Endothelial cell of umbilical vein (primary cell): ENCODE results near the gene DPP3. TPM values are rescaled to one million over a fixed set of nuclear protein-coding genes. Genes with fewer than 3 reads are reported as not detected.

Experiments used
- BruUV-seq: library from RNA; stranded (reverse); fragments of 400-500 nt; replicated peaks from 2 replicates; lab custom pipeline; 2021; lab: Mats Ljungman, UMichigan
- CTCF ChIA-PET: fragments of 300-600, 350-600 bp; sonication (Branson Sonifier 250); formaldehyde crosslinking; loops from one replicate; lab custom pipeline; 2021; ENCODE audit warnings: antibody characterized with exemption, inconsistent platforms; lab: Charles Lee
- POLR2A ChIA-PET: fragments of 300-600, 350-600 bp; sonication (Branson Sonifier 250); formaldehyde crosslinking; loops from one replicate; lab custom pipeline; 2021; ENCODE audit warnings: antibody characterized with exemption, inconsistent platforms; lab: Charles Lee
- DNase-seq: peaks from one replicate; pipeline ENCODE4 v3.0.0-alpha.2; 2011; ENCODE audit warnings: low read depth, low spot score
- FAIRE-seq: peaks from 2 replicates; lab custom pipeline; 2011; peaks lifted over from hg19 to GRCh38; lab: Jason Lieb, UNC
- H2AFZ ChIP-seq: 2 replicates; pipeline ENCODE4 v1.6.0; 2012; ENCODE audit warnings: low read depth, low read length, control low read depth, inconsistent platforms
- H3K27ac ChIP-seq: 2 replicates; pipeline ENCODE4 v1.5.1; 2011; ENCODE audit warnings: low read depth, mild to moderate bottlenecking, control low read depth, low read length, moderate library complexity; ENCODE audit not compliant: insufficient read depth
- H3K27me3 ChIP-seq, 2 experiments: 2 replicates each; pipeline versions ENCODE4 v1.6.0 to v1.6.1; 2011; ENCODE audit warnings: low read length in 2 of 2, mixed read lengths in 1 of 2; ENCODE audit not compliant: control insufficient read depth in 2 of 2, insufficient read depth in 2 of 2
- H3K36me3 ChIP-seq, 2 experiments: 2 replicates in 1 of 2; 3 replicates in 1 of 2; pipeline ENCODE4 v1.5.1; 2011; ENCODE audit warnings: low read length in 2 of 2, mild to moderate bottlenecking in 1 of 2, moderate library complexity in 1 of 2; ENCODE audit not compliant: control insufficient read depth in 2 of 2, insufficient read depth in 2 of 2; ENCODE audit errors: extremely low read depth in 1 of 2
- H3K4me1 ChIP-seq: 3 replicates; pipeline ENCODE4 v1.5.1; 2011; ENCODE audit warnings: mild to moderate bottlenecking, low read length; ENCODE audit not compliant: control insufficient read depth, insufficient read depth; ENCODE audit errors: extremely low read depth
- H3K4me2 ChIP-seq: 2 replicates; pipeline ENCODE4 v1.6.1; 2011; ENCODE audit warnings: low read length, control low read depth, mixed read lengths; ENCODE audit not compliant: insufficient read depth
- H3K4me3 ChIP-seq, 3 experiments: fragments of 200-600 bp in 1 of 3; sonication (generic), shearing (Covaris generic) in 1 of 3; replicated peaks in 1 of 3; 2 replicates each; pipeline ENCODE4 v1.5.1; 2011 to 2016; ENCODE audit warnings: control low read depth in 3 of 3, low read length in 3 of 3, mild to moderate bottlenecking in 2 of 3, inconsistent platforms in 1 of 3, low read depth in 1 of 3, moderate library complexity in 1 of 3; ENCODE audit not compliant: insufficient read depth in 1 of 3
- H3K79me2 ChIP-seq: 2 replicates; pipeline ENCODE4 v1.6.0; 2012; ENCODE audit warnings: low read length, inconsistent platforms; ENCODE audit not compliant: control insufficient read depth, insufficient read depth
- H3K9ac ChIP-seq: replicated peaks from 2 replicates; pipeline ENCODE3; 2011; ENCODE audit warnings: low read length, control low read depth; ENCODE audit not compliant: insufficient read depth; ENCODE audit errors: extremely low read depth
- H3K9me1 ChIP-seq: replicated peaks from 3 replicates; pipeline ENCODE4 v1.6.0; 2011; ENCODE audit warnings: mild to moderate bottlenecking, low read length; ENCODE audit not compliant: control insufficient read depth, insufficient read depth; ENCODE audit errors: extremely low read depth
- H3K9me3 ChIP-seq: replicated peaks from 2 replicates; pipeline ENCODE4 v1.5.1; 2012; ENCODE audit warnings: low read length, inconsistent platforms; ENCODE audit not compliant: control insufficient read depth, insufficient read depth
- H4K20me1 ChIP-seq: replicated peaks from 2 replicates; pipeline ENCODE3; 2011; ENCODE audit warnings: mild to moderate bottlenecking, low read length; ENCODE audit not compliant: control insufficient read depth, insufficient read depth; ENCODE audit errors: extremely low read depth
- CTCF ChIP-seq, 2 donors: IDR thresholded peaks; 1 replicate in 1 of 2; 2 replicates in 1 of 2; pipeline ENCODE4 v1.5.1; 2011; ENCODE audit warnings: low read length in 2 of 2, mild to moderate bottlenecking in 2 of 2, moderate library complexity in 2 of 2, control low read depth in 1 of 2, inconsistent platforms in 1 of 2, low read depth in 1 of 2; ENCODE audit not compliant: insufficient read depth in 1 of 2; ENCODE audit errors: extremely low read depth in 1 of 2
- EZH2 ChIP-seq: IDR thresholded peaks from 2 replicates; pipeline ENCODE4 v1.6.1; 2012; ENCODE audit warnings: borderline replicate concordance, low read depth, mild to moderate bottlenecking, moderate library complexity, low read length, inconsistent platforms; ENCODE audit not compliant: severe bottlenecking
- FOS ChIP-seq: IDR thresholded peaks from 2 replicates; pipeline ENCODE4 v1.6.1; 2011; ENCODE audit warnings: mild to moderate bottlenecking, low read length, moderate library complexity, borderline replicate concordance; ENCODE audit not compliant: insufficient read depth
- GATA2 ChIP-seq: IDR thresholded peaks from 2 replicates; pipeline ENCODE4 v1.7.0; 2011; ENCODE audit warnings: low read depth, mild to moderate bottlenecking, moderate library complexity, mixed read lengths, low read length; ENCODE audit not compliant: insufficient read length, insufficient read depth
- JUN ChIP-seq: IDR thresholded peaks from 2 replicates; pipeline ENCODE4 v1.6.1; 2011; ENCODE audit warnings: borderline replicate concordance, low read depth; ENCODE audit not compliant: insufficient read length, insufficient read depth
- MYC ChIP-seq: IDR thresholded peaks from one replicate; pipeline ENCODE4 v1.6.1; 2011; ENCODE audit warnings: mild to moderate bottlenecking, low read depth, low read length
- POLR2A ChIP-seq: IDR thresholded peaks from 2 replicates; pipeline ENCODE4 v1.6.1; 2012; ENCODE audit warnings: low read depth, mild to moderate bottlenecking, control low read depth, low read length
- POLR2AphosphoS5 ChIP-seq: IDR thresholded peaks from 2 replicates; pipeline ENCODE4 v1.6.1; 2012; ENCODE audit warnings: low read depth, mild to moderate bottlenecking, control low read depth, low read length, moderate library complexity; ENCODE audit not compliant: insufficient read depth
- dilution Hi-C: fragments of 300-500 bp; cut with MboI; formaldehyde crosslinking; loops from one replicate; pipeline ENCODE4 v1.15.0; 2019; ENCODE audit warnings: low sequenced_read_pairs; ENCODE audit not compliant: extremely low pct_ligation_motif_present
- intact Hi-C: fragments of 100-400 bp; cut with micrococcal nuclease; formaldehyde crosslinking; loops from one replicate; pipeline ENCODE4 v1.10.0; 2022
- polyA plus RNA-seq, 4 experiments: library from polyadenylated mRNA; depleted of rRNA in 3 of 4; stranded (reverse) in 3 of 4; unstranded in 1 of 4; fragments of >200 nt; gene quantifications; 2 replicates each; pipeline versions ENCODE4 v1.2.1 to v1.2.3, GENCODE V29; 2011 to 2012; ENCODE audit warnings: missing spikeins in 1 of 4
- total RNA-seq: library from RNA; stranded (reverse); gene quantifications from 2 replicates; pipeline ENCODE4 v1.2.3, GENCODE V29; 2021
- TF ChIP-seq, protein P1 (sequence below): IDR thresholded peaks from 2 replicates; pipeline ENCODE4 v1.6.1; 2011; ENCODE audit not compliant: insufficient read depth, insufficient read length

The DPP3 gene
- total and polyA plus RNA-seq, 2 donors (not counting 3 experiments of a cell fraction or from before 2014, with no cell fraction given) = 46.4 to 50.4 TPM

DNA sequence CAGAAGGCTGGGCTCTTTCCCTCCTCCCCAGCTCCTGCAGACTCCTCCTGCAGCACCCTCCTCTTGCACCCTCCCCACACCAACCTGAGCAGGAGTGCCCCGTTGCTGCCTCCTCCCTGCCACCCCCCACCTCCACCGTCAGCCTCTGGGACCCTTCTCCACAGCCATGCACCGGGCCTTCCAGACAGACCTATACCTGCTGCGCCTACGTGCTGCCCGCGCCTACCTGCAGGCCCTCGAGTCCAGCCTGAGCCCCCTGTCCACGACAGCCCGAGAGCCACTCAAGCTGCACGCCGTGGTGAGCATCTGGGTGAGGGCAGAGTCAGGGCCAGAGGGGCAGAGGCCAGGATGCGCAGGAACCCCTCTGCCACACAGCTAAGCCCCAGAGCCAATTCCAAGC lies 49.4 kb downstream of the DPP3 start:
- ChIA-PET CTCF (interaction anchor here (1.2 to 1.3 kb wide), 2 partner anchors 13 to 149 kb away, joined by 3 to 4 read pairs; no protein-coding TSS in a partner anchor), POLR2A (no interaction called here)
- BruUV-seq = no TSS peak
- H3K27me3 ChIP-seq = no peaks in the 10 kb centered on the region
- no peak overlapping the region for H3K4me3 ChIP-seq
- no peaks in the 10 kb centered on the region for H3K9me1 ChIP-seq
- no peak for TF ChIP-seq POLR2A
- TF ChIP-seq MYC = no peak
- TF ChIP-seq CTCF (IDR thresholded peaks at IDR 0.05; ENCODE audit: extremely low read depth in 1 of 2, insufficient read depth in 1 of 2, low read depth in 1 of 2, low read length in 2 of 2) = no peak
- no peak for TF ChIP-seq EZH2
- no peak for TF ChIP-seq POLR2AphosphoS5
- no peak for TF ChIP-seq FOS
- no peak for TF ChIP-seq GATA2
- no peak for TF ChIP-seq JUN
- TF ChIP-seq, protein P1, sequence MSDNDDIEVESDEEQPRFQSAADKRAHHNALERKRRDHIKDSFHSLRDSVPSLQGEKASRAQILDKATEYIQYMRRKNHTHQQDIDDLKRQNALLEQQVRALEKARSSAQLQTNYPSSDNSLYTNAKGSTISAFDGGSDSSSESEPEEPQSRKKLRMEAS = no peak
- H3K9ac ChIP-seq = no peak overlapping the region
- no peaks in the 10 kb centered on the region for H3K9me3 ChIP-seq
- no peak overlapping the region for H3K27ac ChIP-seq
- dilution Hi-C loops = no loop called here
- H2AFZ ChIP-seq = no peak overlapping the region
- H4K20me1 ChIP-seq = no peaks in the 10 kb centered on the region
- H3K36me3 ChIP-seq = peaks cover 0 to 6% of the 10 kb centered on the region in 2 experiments
- FAIRE-seq (no peak), DNase-seq (no peak)
- H3K4me1 ChIP-seq = no peaks in the 10 kb centered on the region
- no peaks in the 10 kb centered on the region for H3K79me2 ChIP-seq
- intact Hi-C loops = no loop called here
- H3K4me2 ChIP-seq = no peak overlapping the region
